Lower leg skin (tissue), 3 donors: Measurements from ENCODE around the gene MGAT3.

Source experiments
- CTCF ChIP-seq, 3 donors: fragments of 450-650 bp; IDR thresholded peaks; one replicate each; pipeline ENCODE4 v1.5.1; 2016; ENCODE audit warnings: antibody characterized with exemption in 3 of 3, mild to moderate bottlenecking in 3 of 3, moderate library complexity in 2 of 3
- POLR2A ChIP-seq, 2 donors: fragments of 450-650 bp; IDR thresholded peaks; one replicate each; pipeline ENCODE4 v1.6.1; 2016 to 2017; ENCODE audit warnings: antibody characterized with exemption in 2 of 2, mild to moderate bottlenecking in 1 of 2, moderate library complexity in 1 of 2

GRCh38 chr22:39515266-39516050 lies 58.6 kb downstream of the MGAT3 start:
- TF ChIP-seq POLR2A (IDR thresholded peaks at IDR 0.05) (no peak), CTCF (IDR thresholded peaks at IDR 0.05) (no peak)
